Smooth muscle cell (in vitro differentiated cells): Measurements from ENCODE around the gene TLCD4. TPM values are rescaled to one million over a fixed set of nuclear protein-coding genes. Genes with fewer than 3 reads are reported as not detected.
A peak's percentile ranks its signal among the peaks of the same experiment; 100 is the strongest.
"Not testable (repeated sequence)": the region's sequence is repeated elsewhere in the genome, so short reads cannot be mapped to it uniquely, and the experiment has no call there.

Source experiments
- DNase-seq: peaks from one replicate; lab custom pipeline; 2025; ENCODE audit not compliant: unreplicated experiment; lab: John Stamatoyannopoulos, UW
- H2AFZ ChIP-seq: fragments of 200-600 bp; sonication (generic); 2 replicates; pipeline ENCODE4 v1.6.0; 2016; ENCODE audit warnings: antibody characterized with exemption, low read depth, mild to moderate bottlenecking
- H3F3A ChIP-seq: fragments of 200-600 bp; sonication (generic); 2 replicates; pipeline ENCODE4 v1.6.0; 2017; ENCODE audit warnings: antibody characterized with exemption, low read depth
- H3K27ac ChIP-seq: fragments of 200-600 bp; sonication (generic); 2 replicates; pipeline ENCODE4 v1.5.1; 2016; ENCODE audit warnings: low read depth, mild to moderate bottlenecking
- H3K27me3 ChIP-seq: fragments of 200-600 bp; sonication (generic); 2 replicates; pipeline ENCODE4 v1.6.1; 2016; ENCODE audit warnings: low read depth, mild to moderate bottlenecking
- H3K36me3 ChIP-seq: fragments of 200-600 bp; sonication (generic); 2 replicates; pipeline ENCODE4 v1.5.1; 2016; ENCODE audit warnings: low read depth
- H3K4me1 ChIP-seq: fragments of 200-600 bp; sonication (generic); 2 replicates; pipeline ENCODE4 v1.5.1; 2016; ENCODE audit warnings: low read depth
- H3K4me2 ChIP-seq: fragments of 200-600 bp; sonication (generic); 2 replicates; pipeline ENCODE4 v1.6.0; 2016; ENCODE audit warnings: mild to moderate bottlenecking
- H3K4me3 ChIP-seq: fragments of 200-600 bp; sonication (generic); 2 replicates; pipeline ENCODE4 v1.5.1; 2016; ENCODE audit warnings: mild to moderate bottlenecking
- H3K79me2 ChIP-seq: fragments of 200-600 bp; sonication (generic); 2 replicates; pipeline ENCODE4 v1.6.0; 2016; ENCODE audit warnings: low read depth, mild to moderate bottlenecking
- H3K9ac ChIP-seq: fragments of 200-600 bp; sonication (generic); 2 replicates; pipeline ENCODE4 v1.6.0; 2016; ENCODE audit warnings: low read depth
- H3K9me3 ChIP-seq: fragments of 200-600 bp; sonication (generic); replicated peaks from 2 replicates; pipeline ENCODE4 v1.5.1; 2016; ENCODE audit warnings: low read depth
- H4K20me1 ChIP-seq: fragments of 200-600 bp; sonication (generic); 2 replicates; pipeline ENCODE4 v1.6.0; 2016; ENCODE audit warnings: low read depth
- CTCF ChIP-seq: fragments of 200-600 bp; sonication (generic); IDR thresholded peaks from 2 replicates; pipeline ENCODE4 v1.5.1; 2017; ENCODE audit warnings: borderline replicate concordance, mild to moderate bottlenecking, antibody characterized with exemption; ENCODE audit not compliant: insufficient read depth, poor library complexity, severe bottlenecking
- WGBS: methylation state at CpG from one replicate; pipeline ENCODE4 v1.1.7; 2016; ENCODE audit warnings: low lambda C conversion rate; 5-methylcytosine and 5-hydroxymethylcytosine counted together
- polyA plus RNA-seq: library from polyadenylated mRNA; unstranded; fragments of >200 nt; fragmentation: Nextera tagmentation; extraction: Ambion mirVana; gene quantifications from 2 replicates; pipeline ENCODE4 v1.2.1, GENCODE V29; 2016
- total RNA-seq: library from RNA; depleted of rRNA; stranded (reverse); fragments of >200 nt; gene quantifications from 2 replicates; pipeline ENCODE4 v1.2.3, GENCODE V29; 2014

The TLCD4 gene
- total and polyA plus RNA-seq, 2 experiments from 2014 or later, result 0.62 to 2.9 TPM

- Histone ChIP-seq H3K27me3 (no peaks in the 10 kb centered on the region), H4K20me1 (no peaks in the 10 kb centered on the region), H3K9ac (peak overlapping the region; percentile 32), H3K36me3 (no peaks in the 10 kb centered on the region), H3K4me2 (peak overlapping the region; percentile 73), H2AFZ (peak overlapping the region; percentile 49), H3K27ac (peak overlapping the region; percentile 85), H3K79me2 (no peaks in the 10 kb centered on the region), H3K9me3 (no peaks in the 10 kb centered on the region), H3F3A (peaks cover 4% of the 10 kb centered on the region), H3K4me3 (no peak overlapping the region), H3K4me1 (peaks cover 10% of the 10 kb centered on the region)
- TF ChIP-seq CTCF, result no peak
- no peak for DNase-seq
- WGBS, result 13% methylated on average over 5 of the region's 5 CpGs
Observed at GRCh38 chr1:95086949-95087533, 30.1 kb upstream of the TLCD4 start.

DNA sequence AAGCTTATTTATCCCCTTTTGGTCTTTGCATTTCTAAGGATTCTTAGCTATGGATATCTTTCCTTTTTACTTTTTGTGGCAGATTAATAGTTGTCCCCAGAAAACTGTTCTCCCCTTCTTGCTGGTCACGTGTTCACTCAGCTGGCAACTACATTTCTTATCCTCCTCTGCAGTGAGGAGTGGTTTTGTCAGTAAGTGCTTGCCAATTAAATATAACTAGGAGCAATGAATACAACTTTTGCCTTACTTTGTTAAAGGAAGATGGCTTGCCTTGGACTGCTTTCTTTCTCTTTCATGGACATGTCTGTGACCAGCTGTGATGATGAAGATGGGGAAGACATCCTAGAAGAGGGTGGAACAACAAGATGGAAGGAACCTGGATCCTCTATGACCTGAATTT, 28.9 kb upstream of the TLCD4 start:
- WGBS, result 97% methylated on average over 1 of the region's 1 CpG
- H3K27ac ChIP-seq, result no peak overlapping the region
- no peak overlapping the region for H2AFZ ChIP-seq

DNA sequence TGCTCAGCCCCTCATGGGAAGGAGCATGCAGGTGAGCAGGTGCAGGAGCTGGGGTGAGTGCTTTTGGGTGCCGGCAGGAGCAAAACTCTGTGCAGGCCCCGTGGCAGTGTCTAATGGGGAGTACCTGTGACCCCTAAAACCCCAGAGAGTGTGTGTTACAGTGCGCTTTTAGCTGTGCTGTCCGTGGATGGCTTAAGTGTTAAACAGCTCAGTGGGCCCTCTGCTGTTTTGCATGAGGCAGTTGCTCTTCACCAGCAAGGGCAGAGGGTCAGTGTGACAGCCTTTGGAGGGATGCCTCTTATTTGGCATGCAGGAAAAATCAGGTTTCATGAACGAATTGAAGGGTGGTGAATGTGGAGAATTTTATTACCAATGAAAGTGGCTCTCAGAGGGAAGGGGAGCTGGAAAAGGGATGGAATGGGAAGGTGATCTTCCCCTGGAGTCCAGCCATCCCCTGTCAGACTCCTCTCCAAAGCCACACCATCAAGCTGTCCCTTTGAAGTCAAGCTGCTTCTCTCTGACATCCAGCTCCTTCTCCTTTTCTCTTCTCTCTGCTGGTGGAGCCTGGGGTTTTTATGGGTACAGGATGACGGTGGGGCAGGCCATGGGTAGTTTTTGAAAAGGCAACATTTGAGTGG, 27.4 kb upstream of the TLCD4 start:
- DNase-seq, result no peak

More for the DNA sequence above, 28.9 kb upstream of the TLCD4 start:
- Histone ChIP-seq H3K4me2 (no peak overlapping the region), H3K9me3 (no peaks in the 10 kb centered on the region), H3K4me1 (peaks cover 10% of the 10 kb centered on the region), H3K79me2 (no peaks in the 10 kb centered on the region), H3K9ac (no peak overlapping the region), H3K4me3 (no peak overlapping the region), H3K27me3 (no peaks in the 10 kb centered on the region), H4K20me1 (no peaks in the 10 kb centered on the region), H3K36me3 (no peaks in the 10 kb centered on the region), H3F3A (peaks cover 4% of the 10 kb centered on the region)
- no peak for TF ChIP-seq CTCF
- no peak for DNase-seq

GRCh38 chr1:95091290-95091689, 25.9 kb upstream of the TLCD4 start:
- not testable (repeated sequence) for DNase-seq, H3K4me3 ChIP-seq, H3K36me3 ChIP-seq, H3K79me2 ChIP-seq, H3K9me3 ChIP-seq, H3K4me2 ChIP-seq, H3K9ac ChIP-seq, H2AFZ ChIP-seq, H3F3A ChIP-seq, H4K20me1 ChIP-seq, H3K27ac ChIP-seq, H3K27me3 ChIP-seq
- H3K4me1 ChIP-seq, result peaks cover 10% of the 10 kb centered on the region
- 91% methylated on average over 21 of the region's 28 CpGs for WGBS

More for the DNA sequence above, 27.4 kb upstream of the TLCD4 start:
- no peaks in the 10 kb centered on the region for H3K9me3 ChIP-seq
- no peaks in the 10 kb centered on the region for H4K20me1 ChIP-seq
- no peak overlapping the region for H3K27ac ChIP-seq
- H3K27me3 ChIP-seq, result no peaks in the 10 kb centered on the region
- H3K4me2 ChIP-seq, result no peak overlapping the region
- no peak overlapping the region for H3K9ac ChIP-seq
- H3K79me2 ChIP-seq, result no peaks in the 10 kb centered on the region
- no peak for TF ChIP-seq CTCF
- H3F3A ChIP-seq, result peaks cover 4% of the 10 kb centered on the region
- no peak overlapping the region for H3K4me3 ChIP-seq
- no peak overlapping the region for H2AFZ ChIP-seq
- H3K4me1 ChIP-seq, result peaks cover 10% of the 10 kb centered on the region
- no peaks in the 10 kb centered on the region for H3K36me3 ChIP-seq
- WGBS, result 93% methylated on average over 6 of the region's 6 CpGs

- not testable (repeated sequence) for H2AFZ ChIP-seq, H3K27me3 ChIP-seq, H3K4me2 ChIP-seq, H3K4me3 ChIP-seq, H3F3A ChIP-seq, H3K36me3 ChIP-seq, H3K79me2 ChIP-seq, DNase-seq, H4K20me1 ChIP-seq, H3K9ac ChIP-seq, H3K27ac ChIP-seq, H3K9me3 ChIP-seq, H3K4me1 ChIP-seq
Observed at GRCh38 chr1:95092891-95093290, 24.3 kb upstream of the TLCD4 start.
